IMR-90 (cell line): ENCODE data around the gene DAND5. TPM values are rescaled to one million over a fixed set of nuclear protein-coding genes. Genes with fewer than 3 reads are reported as not detected.

ENCODE experiments used
- BHLHE40 ChIP-seq: fragments of 150-350 bp; IDR thresholded peaks from 2 replicates; pipeline ENCODE4 v1.6.1; 2016; ENCODE audit warnings: mild to moderate bottlenecking, low read depth, low read length
- FOS ChIP-seq: fragments of 150-350 bp; IDR thresholded peaks from 2 replicates; pipeline ENCODE4 v1.6.1; 2016; ENCODE audit warnings: low read depth, low read length
- RFX5 ChIP-seq: IDR thresholded peaks from 2 replicates; pipeline ENCODE4 v1.8.0; 2012; ENCODE audit warnings: low read depth, mild to moderate bottlenecking, low read length, moderate library complexity
- polyA plus RNA-seq, 3 experiments: library from polyadenylated mRNA; depleted of rRNA; stranded (reverse); fragments of >200 nt; gene quantifications; 2 replicates each; pipeline ENCODE4 v1.2.3, GENCODE V29; 2012; ENCODE audit warnings: low replicate concordance in 1 of 3
- total RNA-seq: library from RNA; depleted of rRNA; stranded (reverse); fragments of >200 nt; gene quantifications from 2 replicates; pipeline ENCODE4 v1.2.3, GENCODE V29; 2012
- TF ChIP-seq, protein P1 (sequence below): conservative IDR thresholded peaks from 2 replicates; pipeline ENCODE4 v1.5.1; 2012; ENCODE audit warnings: mild to moderate bottlenecking, low read depth, low read length, improper control_type of control experiment

The DAND5 gene
- total and polyA plus RNA-seq, 2 of the 4 experiments (the other 2 are of a cell fraction): 0.03 TPM; not detected in 1

DNA sequence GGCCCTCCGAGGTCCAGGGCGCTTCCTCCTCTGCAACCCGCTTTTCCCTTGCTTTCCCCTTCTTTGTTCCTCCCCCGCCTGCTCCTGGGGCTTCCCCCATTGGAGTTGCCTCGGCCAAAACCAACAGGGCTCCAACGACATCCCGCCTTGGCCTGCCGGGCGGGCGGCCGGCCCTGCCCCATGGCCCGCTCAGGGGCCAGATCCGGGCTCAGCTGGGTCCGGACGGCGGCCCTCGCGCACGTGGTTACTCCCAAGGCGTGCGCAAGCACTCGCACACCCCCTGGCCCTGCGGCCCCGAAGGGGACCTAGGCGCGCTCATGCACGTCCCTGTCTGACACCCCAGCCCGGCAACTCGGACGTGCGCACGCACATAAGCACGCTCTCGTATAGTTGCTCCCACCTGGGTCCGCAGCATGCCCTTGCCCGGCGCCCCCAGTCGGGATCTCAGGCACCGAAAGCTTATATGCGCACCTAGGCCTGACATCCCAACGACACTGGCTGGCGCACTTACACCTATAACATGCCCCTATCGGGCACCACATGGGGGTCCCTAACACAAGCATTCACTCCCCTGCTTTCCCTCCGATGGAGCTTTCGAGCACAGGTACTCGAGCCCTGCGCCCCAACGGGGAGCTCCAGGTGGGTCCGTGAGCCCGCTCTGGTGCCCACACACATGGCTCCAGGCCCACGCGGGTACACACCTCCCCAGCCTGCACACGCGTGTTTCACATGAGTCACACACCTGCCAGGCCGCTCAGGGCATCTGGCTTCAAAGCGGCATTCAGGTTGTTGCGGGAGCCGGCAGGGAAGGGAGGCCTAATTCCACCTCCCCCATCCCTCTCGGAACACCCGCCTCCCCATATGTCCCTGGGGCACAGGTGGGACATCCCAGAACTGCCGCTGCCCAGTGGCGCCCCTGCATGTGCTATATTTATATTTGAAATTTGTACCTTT is 40.9 kb downstream of the DAND5 start (continued):
- TF ChIP-seq, protein P1, sequence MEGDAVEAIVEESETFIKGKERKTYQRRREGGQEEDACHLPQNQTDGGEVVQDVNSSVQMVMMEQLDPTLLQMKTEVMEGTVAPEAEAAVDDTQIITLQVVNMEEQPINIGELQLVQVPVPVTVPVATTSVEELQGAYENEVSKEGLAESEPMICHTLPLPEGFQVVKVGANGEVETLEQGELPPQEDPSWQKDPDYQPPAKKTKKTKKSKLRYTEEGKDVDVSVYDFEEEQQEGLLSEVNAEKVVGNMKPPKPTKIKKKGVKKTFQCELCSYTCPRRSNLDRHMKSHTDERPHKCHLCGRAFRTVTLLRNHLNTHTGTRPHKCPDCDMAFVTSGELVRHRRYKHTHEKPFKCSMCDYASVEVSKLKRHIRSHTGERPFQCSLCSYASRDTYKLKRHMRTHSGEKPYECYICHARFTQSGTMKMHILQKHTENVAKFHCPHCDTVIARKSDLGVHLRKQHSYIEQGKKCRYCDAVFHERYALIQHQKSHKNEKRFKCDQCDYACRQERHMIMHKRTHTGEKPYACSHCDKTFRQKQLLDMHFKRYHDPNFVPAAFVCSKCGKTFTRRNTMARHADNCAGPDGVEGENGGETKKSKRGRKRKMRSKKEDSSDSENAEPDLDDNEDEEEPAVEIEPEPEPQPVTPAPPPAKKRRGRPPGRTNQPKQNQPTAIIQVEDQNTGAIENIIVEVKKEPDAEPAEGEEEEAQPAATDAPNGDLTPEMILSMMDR: no peak
- TF ChIP-seq RFX5 (no peak), FOS (no peak), BHLHE40 (no peak)
